ENCODE data around the gene GLI2. TPM values are rescaled to one million over a fixed set of nuclear protein-coding genes. Genes with fewer than 3 reads are reported as not detected.

The GLI2 gene
- total and polyA plus RNA-seq, 2 donors (not counting 1 experiment from before 2014, with no cell fraction given), result 2.8 to 3.3 TPM

DNA sequence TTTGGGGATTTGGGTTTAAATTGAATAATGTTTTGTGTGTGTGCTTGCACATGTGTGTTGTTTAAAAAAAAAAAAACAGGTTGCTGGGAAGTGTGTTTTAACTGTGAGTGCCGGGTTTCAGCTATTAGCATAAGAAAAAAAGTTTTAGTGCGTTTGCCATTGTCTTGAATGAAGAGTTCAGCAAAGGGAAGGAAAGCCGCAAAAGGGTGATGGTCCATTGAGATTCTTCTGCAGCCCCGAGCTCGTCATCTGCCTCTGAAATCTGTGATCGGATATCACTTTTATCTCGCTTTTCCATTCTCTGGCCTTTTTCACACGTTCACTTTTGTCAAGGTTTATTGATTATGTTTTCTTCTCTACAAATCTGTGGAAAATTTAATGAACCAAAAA lies 4.7 kb downstream of the GLI2 start:
- H3K4me2 ChIP-seq (ENCODE audit: extremely low read depth, insufficient read depth, low read length), result no peak overlapping the region
- TF ChIP-seq, protein P1, sequence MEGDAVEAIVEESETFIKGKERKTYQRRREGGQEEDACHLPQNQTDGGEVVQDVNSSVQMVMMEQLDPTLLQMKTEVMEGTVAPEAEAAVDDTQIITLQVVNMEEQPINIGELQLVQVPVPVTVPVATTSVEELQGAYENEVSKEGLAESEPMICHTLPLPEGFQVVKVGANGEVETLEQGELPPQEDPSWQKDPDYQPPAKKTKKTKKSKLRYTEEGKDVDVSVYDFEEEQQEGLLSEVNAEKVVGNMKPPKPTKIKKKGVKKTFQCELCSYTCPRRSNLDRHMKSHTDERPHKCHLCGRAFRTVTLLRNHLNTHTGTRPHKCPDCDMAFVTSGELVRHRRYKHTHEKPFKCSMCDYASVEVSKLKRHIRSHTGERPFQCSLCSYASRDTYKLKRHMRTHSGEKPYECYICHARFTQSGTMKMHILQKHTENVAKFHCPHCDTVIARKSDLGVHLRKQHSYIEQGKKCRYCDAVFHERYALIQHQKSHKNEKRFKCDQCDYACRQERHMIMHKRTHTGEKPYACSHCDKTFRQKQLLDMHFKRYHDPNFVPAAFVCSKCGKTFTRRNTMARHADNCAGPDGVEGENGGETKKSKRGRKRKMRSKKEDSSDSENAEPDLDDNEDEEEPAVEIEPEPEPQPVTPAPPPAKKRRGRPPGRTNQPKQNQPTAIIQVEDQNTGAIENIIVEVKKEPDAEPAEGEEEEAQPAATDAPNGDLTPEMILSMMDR (conservative IDR thresholded peaks at IDR 0.05 in 1 of 2, IDR thresholded peaks at IDR 0.05 in 1 of 2; ENCODE audit: low read depth in 1 of 2, low read length in 2 of 2), result no peak
- TF ChIP-seq EZH2 (IDR thresholded peaks at IDR 0.05; ENCODE audit: low read length, missing control alignments), result no peak

DNA sequence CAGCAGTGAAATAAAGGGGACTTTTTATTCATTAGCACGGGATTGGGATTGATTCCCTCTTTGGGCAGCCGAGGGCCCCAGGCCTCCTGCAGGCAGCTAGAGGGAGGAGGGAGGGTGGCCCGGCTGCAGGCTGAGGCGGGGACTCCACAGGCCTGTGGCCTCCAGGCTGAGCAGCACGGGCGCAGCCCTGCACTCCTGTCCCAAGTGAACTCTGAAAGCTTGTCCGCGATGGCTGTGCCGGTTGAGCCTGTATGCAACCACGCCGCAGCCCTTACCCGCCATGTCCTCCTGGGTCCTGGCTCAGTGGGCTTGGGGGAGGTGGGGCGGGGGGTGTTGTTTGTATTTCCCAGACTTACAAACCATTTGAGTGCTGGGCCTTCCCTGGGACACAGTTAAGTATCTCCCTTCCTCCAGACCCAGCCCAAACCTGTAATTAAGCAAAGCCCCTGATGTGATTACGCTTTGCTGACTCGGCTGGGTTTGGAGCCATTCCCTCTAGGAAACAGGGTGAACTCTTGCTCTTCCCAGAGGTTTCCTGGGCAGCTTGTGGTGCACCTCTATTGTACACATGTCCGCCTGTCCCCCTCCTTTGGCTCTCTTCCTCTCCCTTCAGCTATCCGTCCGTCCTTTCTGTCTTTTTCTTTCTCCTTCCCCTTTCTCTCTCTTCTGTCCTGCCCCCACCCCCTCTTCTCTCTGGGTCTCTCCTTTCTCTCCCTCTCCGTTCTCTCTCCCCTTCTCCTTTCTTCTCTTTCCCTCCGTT lies 5.3 kb downstream of the GLI2 start:
- H3K4me2 ChIP-seq (ENCODE audit: extremely low read depth, insufficient read depth, low read length), result peak overlapping the region; percentile 70

More for the DNA sequence above, 4.7 kb downstream of the GLI2 start:
- Histone ChIP-seq H4K20me1 (ENCODE audit: control insufficient read depth, extremely low read depth, insufficient read depth, low read length) (no peaks in the 10 kb centered on the region), H3K9me3 (ENCODE audit: control insufficient read depth, insufficient read depth, low read depth, low read length) (no peaks in the 10 kb centered on the region), H3K27ac (ENCODE audit: insufficient read depth, low read length) (no peak overlapping the region), H3K4me3 (replicated peaks in 1 of 4; ENCODE audit: control extremely low read depth in 1 of 4, insufficient read depth in 1 of 4, low read depth in 3 of 4, low read length in 4 of 4) (no peak overlapping the region), H3K4me1 (ENCODE audit: control insufficient read depth, extremely low read depth, insufficient read depth, low read length) (peaks cover 5% of the 10 kb centered on the region), H2AFZ (ENCODE audit: low read length) (no peak overlapping the region), H3K27me3 (ENCODE audit: control insufficient read depth, insufficient read depth, low read length) (no peaks in the 10 kb centered on the region), H3K9ac (ENCODE audit: insufficient read depth, low read length) (no peak overlapping the region), H3K79me2 (ENCODE audit: control insufficient read depth, insufficient read depth, low read length) (peaks cover 67% of the 10 kb centered on the region), H3K36me3 (ENCODE audit: control insufficient read depth, insufficient read depth, low read length) (no peaks in the 10 kb centered on the region)
- DNase-seq (ENCODE audit: low read depth in 2 of 2), result no peak

More for the DNA sequence above, 5.3 kb downstream of the GLI2 start:
- H3K4me1 ChIP-seq (ENCODE audit: control insufficient read depth, extremely low read depth, insufficient read depth, low read length), result peaks cover 5% of the 10 kb centered on the region
- TF ChIP-seq, protein P1 (conservative IDR thresholded peaks at IDR 0.05 in 1 of 2, IDR thresholded peaks at IDR 0.05 in 1 of 2; ENCODE audit: low read depth in 1 of 2, low read length in 2 of 2), result peak in 1 of 2 donors; percentile 9
- no peak for TF ChIP-seq EZH2 (IDR thresholded peaks at IDR 0.05; ENCODE audit: low read length, missing control alignments)
- H3K36me3 ChIP-seq (ENCODE audit: control insufficient read depth, insufficient read depth, low read length), result no peaks in the 10 kb centered on the region
- no peaks in the 10 kb centered on the region for H3K9me3 ChIP-seq (ENCODE audit: control insufficient read depth, insufficient read depth, low read depth, low read length)
- H3K79me2 ChIP-seq (ENCODE audit: control insufficient read depth, insufficient read depth, low read length), result peaks cover 72% of the 10 kb centered on the region
- peak; percentile 42 to 55 for DNase-seq (ENCODE audit: low read depth in 2 of 2)
- peak overlapping the region; percentile 11 to 48 (median 20) for H3K4me3 ChIP-seq (replicated peaks in 1 of 4; ENCODE audit: control extremely low read depth in 1 of 4, insufficient read depth in 1 of 4, low read depth in 3 of 4, low read length in 4 of 4)
- no peaks in the 10 kb centered on the region for H3K27me3 ChIP-seq (ENCODE audit: control insufficient read depth, insufficient read depth, low read length)
- no peak overlapping the region for H3K9ac ChIP-seq (ENCODE audit: insufficient read depth, low read length)
- no peak overlapping the region for H3K27ac ChIP-seq (ENCODE audit: insufficient read depth, low read length)
- H2AFZ ChIP-seq (ENCODE audit: low read length), result no peak overlapping the region
- H4K20me1 ChIP-seq (ENCODE audit: control insufficient read depth, extremely low read depth, insufficient read depth, low read length), result no peaks in the 10 kb centered on the region

Data from fibroblast of lung (primary cell).